Coronary artery (tissue), 2 donors: ENCODE results near the gene ZNF124.
A peak's percentile ranks its signal among the peaks of the same experiment; 100 is the strongest.

Source experiments
- DNase-seq: peaks from one replicate; pipeline ENCODE4 v3.0.0-alpha.2; 2017; ENCODE audit warnings: low spot score
- H3K27ac ChIP-seq, 2 donors: fragments of 200-600 bp; sonication (generic); one replicate each; pipeline ENCODE4 v1.5.1; 2016 to 2019
- H3K4me3 ChIP-seq: fragments of 200-600 bp; sonication (generic); 2 replicates; pipeline ENCODE4 v1.5.1; 2016; ENCODE audit warnings: mild to moderate bottlenecking, moderate library complexity
- TF ChIP-seq, protein P1 (sequence below): fragments of 200-600 bp; sonication (generic); IDR thresholded peaks from one replicate; pipeline ENCODE4 v1.5.1; 2019; ENCODE audit warnings: antibody characterized with exemption

Gene ZNF124

GRCh38 chr1:247210376-247211117 lies 38.7 kb upstream of the ZNF124 start:
- H3K4me3 ChIP-seq, result peak overlapping the region; percentile 99
- TF ChIP-seq, protein P1, sequence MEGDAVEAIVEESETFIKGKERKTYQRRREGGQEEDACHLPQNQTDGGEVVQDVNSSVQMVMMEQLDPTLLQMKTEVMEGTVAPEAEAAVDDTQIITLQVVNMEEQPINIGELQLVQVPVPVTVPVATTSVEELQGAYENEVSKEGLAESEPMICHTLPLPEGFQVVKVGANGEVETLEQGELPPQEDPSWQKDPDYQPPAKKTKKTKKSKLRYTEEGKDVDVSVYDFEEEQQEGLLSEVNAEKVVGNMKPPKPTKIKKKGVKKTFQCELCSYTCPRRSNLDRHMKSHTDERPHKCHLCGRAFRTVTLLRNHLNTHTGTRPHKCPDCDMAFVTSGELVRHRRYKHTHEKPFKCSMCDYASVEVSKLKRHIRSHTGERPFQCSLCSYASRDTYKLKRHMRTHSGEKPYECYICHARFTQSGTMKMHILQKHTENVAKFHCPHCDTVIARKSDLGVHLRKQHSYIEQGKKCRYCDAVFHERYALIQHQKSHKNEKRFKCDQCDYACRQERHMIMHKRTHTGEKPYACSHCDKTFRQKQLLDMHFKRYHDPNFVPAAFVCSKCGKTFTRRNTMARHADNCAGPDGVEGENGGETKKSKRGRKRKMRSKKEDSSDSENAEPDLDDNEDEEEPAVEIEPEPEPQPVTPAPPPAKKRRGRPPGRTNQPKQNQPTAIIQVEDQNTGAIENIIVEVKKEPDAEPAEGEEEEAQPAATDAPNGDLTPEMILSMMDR, result no peak
- H3K27ac ChIP-seq, result peak overlapping the region; percentile 80 to 95
- peak; percentile 98 for DNase-seq

DNA sequence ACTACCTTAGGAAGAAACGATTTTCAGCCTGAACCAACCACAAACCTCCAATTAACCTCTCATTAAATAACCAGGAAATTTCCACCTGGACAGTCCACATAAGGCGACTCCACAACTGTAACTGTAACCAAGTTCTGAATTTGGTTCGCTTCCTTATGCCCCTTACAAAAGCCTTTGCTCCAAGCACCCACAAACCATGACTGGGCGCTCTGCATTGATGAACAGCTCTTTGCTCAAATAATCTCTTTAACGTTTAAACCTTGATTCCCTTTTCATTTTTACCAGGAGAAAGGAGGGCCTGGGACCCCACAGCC lies 38.2 kb upstream of the ZNF124 start:
- DNase-seq, result no peak
- TF ChIP-seq, protein P1, result no peak
- Histone ChIP-seq H3K4me3 (peak overlapping the region; percentile 99), H3K27ac (peak overlapping the region; percentile 80 to 95)

DNA sequence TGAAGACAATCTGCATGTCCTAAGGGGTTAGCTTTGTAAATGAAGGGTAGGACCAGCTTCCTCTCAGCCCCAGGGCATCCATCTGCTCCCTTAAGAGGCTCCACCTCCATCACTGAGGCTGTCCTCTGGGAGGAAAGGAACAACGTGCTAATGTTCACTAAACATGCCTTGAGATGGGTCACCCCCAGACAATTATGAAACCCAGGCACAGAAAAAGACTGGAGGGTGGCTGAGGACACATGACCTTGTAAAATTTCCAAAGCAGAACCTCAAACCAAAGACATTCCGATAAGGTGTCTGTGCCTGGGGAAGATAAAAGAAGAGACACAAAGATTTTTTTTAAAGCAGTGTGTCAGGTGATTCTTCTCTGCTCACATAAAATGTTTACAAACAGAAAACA lies 37.6 kb upstream of the ZNF124 start:
- H3K4me3 ChIP-seq, result peak overlapping the region; percentile 99
- TF ChIP-seq, protein P1, result no peak
- no peak for DNase-seq
- H3K27ac ChIP-seq, result no peak overlapping the region

DNA sequence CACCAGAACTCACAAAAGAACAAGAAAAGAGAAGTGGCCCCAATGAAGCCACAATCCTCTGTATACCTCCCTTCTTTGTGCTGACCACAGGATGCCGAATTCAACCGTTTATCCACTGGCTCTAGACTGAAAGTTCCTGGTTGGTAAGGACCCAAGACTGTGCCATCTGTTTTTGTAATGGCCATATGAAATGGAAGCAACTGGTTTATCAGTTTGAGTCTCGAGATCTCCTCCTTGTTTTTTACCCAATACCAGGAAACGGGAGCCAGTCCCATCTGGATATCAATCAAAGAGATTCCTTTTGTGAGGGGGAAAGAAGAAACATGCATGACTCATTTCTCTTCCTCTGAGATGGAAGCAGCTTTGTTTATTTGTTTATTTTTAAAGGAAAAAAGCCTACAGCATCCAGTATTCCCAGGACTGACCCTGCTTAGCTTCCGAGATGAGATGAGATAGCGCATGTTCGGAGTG lies 32.4 kb upstream of the ZNF124 start:
- no peak for DNase-seq
- TF ChIP-seq, protein P1, result no peak
- H3K4me3 ChIP-seq, result no peak overlapping the region
- H3K27ac ChIP-seq, result no peak overlapping the region

DNA sequence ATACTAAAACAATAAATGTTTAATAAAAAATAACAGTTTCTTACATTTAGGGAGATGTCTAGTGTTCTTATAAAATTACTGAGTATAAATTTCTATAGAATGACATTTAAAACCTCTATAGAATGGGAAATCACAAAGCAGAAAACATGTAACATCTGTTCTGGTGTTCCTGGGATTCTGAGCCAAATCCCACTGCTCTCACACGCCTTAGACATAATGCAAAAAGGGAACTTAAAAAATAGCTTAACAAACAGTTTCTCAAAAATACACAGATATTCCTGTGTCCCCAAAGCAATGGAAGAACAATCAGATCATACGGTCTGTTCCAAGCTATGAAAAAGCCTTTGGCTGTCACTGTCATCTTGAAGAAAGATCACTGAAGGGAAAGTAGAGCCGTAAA lies 27.0 kb upstream of the ZNF124 start:
- TF ChIP-seq, protein P1, result no peak
- no peak for DNase-seq
- Histone ChIP-seq H3K4me3 (no peak overlapping the region), H3K27ac (no peak overlapping the region)

DNA sequence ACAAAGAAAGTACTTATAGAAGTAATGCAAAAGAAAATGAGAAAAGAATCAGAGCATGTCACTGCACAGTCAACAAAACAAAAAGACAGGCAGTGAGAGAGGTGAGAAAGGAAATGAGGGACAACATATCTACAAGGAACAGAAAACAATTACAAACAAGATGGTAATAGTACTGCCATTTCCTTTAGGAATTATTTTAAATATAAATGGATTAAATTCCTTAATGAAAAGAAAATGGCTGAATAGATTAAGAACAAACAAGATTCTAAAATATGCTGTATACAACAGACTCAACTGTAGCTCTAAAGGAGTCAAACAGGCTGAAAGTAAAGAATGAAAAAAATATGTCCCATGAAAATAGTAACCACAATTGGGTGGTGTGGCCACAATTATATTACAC lies 22.1 kb upstream of the ZNF124 start:
- DNase-seq, result no peak
- Histone ChIP-seq H3K4me3 (no peak overlapping the region), H3K27ac (no peak overlapping the region)
- TF ChIP-seq, protein P1, result no peak

DNA sequence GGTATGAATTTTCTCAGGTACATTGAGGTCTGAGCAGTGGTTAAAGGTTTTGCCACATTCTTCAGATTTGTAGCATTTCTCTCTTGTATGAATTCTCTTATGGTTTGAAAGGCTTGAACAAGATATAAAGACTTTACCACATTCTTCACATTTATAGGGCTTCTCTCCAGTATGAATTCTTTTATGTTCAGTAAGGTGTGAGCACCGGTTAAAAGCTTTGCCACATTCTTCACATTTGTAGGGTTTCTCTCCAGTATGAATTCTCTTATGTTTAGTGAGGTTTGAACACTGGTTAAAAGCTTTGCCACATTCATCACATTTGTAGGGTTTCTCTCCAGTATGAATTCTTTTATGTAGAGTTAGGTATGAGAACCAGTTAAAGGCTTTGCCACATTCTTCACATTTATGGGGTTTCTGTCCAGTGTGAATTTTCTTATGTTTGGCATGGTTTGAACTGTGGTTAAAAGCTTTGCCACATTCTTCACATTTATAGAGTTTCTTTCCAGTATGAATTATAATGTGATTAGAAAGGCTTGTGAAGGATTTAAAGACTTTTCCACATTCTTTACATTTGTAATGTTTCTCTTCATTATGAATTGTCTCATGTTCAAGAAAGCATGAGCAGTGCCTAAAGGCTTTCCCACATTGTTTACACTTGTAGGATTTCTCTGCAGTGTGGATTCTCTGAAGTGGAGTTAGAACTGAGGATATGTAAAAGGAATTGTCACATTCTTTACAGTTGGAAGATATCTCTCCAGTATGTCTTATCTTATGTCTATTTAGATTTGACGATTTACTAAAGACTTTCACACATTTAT lies 18.4 kb upstream of the ZNF124 start:
- Histone ChIP-seq H3K27ac (no peak overlapping the region), H3K4me3 (peak overlapping the region; percentile 5)
- DNase-seq, result no peak
- TF ChIP-seq, protein P1, result no peak
